Stimulated activated CD8-positive, alpha-beta memory T cell treated with anti-CD3 and anti-CD28 coated beads, Interleukin-12 subunit alpha, Interleukin-12 subunit beta, amount 100 ng/mL, for 4 hours (primary cell): ENCODE results near the gene SRC.

Experiments used
- DNase-seq: peaks from one replicate; pipeline ENCODE4 v3.0.0-alpha.2; 2020; ENCODE audit warnings: low read depth

Gene SRC

DNA sequence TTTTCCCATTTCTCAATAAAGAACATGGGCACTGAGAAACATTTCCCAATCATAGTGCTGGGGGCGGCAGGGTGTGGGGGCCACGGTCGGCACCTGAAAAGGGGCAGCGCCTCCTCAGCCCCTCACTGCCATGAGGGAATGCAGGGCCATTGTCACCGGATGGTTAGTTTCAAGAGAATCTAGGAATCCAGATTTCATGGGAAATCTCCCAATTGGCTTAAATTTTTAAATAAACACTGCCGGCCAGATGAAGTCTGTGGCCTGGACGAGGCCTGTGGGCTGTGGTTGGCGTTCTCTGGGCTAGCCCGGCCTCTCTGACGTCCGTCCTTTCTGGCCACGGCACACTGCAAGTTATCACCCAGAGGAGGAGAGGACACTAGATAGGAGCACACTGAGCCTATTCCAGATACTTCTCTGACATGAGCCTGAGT, 30.9 kb upstream of the SRC start:
- no peak for DNase-seq

GRCh38 chr20:37315452-37316110, 30.4 kb upstream of the SRC start:
- no peak for DNase-seq

GRCh38 chr20:37316116-37316774, 29.7 kb upstream of the SRC start:
- DNase-seq, result no peak

GRCh38 chr20:37316775-37317170, 29.2 kb upstream of the SRC start:
- no peak for DNase-seq

DNA sequence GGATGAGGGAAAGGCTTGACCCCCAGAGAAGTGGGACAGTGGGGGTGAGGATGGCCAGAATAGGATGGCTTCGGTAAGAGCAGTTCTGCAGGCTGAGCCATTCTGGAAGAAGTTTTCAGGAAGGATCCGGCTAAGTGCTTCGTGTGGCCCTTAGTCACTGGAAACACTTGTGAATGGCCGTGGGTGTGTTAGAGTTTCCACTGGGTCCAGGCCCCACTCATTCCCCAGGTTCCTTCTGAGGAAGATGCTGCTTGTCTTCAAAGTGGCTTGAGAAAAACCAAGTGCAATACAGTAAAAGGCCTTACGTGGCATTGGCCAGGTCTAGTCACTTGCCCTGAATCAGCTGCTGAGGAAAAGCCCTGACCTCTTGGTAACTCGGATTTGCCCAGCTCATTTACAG, 28.6 kb upstream of the SRC start:
- DNase-seq, result no peak

GRCh38 chr20:37317994-37318640, 27.8 kb upstream of the SRC start:
- no peak for DNase-seq

DNA sequence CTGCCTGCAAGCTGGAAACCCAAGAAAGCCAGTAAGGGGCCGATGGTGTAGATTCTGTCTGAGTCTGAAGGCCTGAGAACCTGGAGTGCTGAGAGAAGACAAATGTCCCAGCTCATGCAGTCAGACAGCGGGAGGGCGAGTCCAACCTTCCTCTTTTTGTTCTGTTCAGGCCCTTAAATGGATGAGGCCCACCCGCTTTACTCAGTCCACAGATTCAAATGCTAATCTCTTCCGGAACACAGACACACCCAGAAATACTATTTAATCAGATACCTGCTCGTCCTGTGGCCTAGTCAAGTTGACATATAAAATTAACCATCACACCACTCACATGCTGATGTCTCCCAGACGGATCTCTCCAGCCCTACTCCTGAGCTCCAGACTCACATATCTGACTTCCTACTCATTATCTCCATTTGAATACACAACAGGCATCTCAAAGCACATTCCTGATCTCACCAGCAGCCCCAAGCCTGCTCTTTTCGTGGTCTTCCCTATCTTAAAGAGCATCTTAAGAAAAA, 26.7 kb upstream of the SRC start:
- no peak for DNase-seq

DNA sequence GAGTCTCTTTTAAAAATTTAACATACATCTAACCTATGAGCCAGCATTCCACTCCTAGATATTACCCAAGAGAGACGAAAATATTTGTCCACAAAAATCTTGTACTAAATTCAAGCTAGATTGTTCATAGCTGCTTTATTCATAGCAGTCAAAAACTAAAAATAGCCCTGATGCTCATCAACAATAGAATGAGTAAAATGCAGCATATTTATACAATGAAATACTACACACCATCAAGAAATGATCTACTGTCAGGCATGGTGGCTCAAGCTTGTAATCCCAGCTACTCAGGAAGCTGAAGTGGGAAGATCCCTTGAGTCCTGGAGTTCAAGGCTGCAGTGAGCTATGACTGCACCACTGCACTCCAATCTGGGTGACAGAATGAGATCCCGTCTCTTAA, 22.0 kb upstream of the SRC start:
- DNase-seq, result no peak

DNA sequence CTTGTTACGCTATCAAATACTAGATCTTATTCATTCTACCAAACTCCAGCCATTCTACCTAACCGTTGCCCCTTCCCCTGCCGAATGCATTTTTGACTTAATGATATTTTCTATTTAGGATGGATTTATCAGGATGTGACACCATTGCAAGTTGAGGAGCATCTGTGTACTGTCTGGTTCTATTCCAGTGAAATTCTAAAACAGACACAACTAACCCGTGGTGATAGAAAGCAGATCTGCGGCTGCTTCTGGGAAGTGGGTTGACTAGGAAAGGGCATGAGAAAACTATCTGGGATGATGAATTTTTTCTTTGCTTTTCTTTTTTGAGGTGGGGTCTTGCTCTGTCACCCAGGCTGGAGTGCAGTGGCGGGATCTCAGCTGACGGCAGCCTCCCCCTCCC, 20.7 kb upstream of the SRC start:
- no peak for DNase-seq

- no peak for DNase-seq
Observed at GRCh38 chr20:37326666-37327065, 19.3 kb upstream of the SRC start.

- DNase-seq, result no peak
Observed at GRCh38 chr20:37327748-37328147, 18.2 kb upstream of the SRC start.

GRCh38 chr20:37328149-37328945, 17.6 kb upstream of the SRC start:
- no peak for DNase-seq

GRCh38 chr20:37329481-37330165, 16.3 kb upstream of the SRC start:
- DNase-seq, result no peak

DNA sequence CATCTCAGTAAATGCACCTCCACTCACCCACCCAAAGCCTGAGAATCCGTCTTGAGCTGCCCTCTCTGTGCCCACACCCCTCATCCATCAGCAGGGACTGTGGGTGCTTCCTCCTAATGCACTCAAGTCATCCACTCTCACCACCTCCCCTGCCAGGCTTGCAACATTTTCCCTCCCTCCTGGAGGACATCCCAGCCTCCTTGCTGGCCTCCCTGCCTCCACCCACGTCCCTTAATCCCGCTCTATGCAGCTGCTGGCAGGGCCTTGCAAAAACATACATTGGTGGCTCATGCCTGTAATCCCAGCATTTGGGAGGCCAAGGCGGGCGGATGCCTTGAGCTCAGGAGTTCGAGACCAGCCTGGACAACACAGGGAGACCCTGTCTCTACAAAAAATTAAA, 15.6 kb upstream of the SRC start:
- no peak for DNase-seq

DNA sequence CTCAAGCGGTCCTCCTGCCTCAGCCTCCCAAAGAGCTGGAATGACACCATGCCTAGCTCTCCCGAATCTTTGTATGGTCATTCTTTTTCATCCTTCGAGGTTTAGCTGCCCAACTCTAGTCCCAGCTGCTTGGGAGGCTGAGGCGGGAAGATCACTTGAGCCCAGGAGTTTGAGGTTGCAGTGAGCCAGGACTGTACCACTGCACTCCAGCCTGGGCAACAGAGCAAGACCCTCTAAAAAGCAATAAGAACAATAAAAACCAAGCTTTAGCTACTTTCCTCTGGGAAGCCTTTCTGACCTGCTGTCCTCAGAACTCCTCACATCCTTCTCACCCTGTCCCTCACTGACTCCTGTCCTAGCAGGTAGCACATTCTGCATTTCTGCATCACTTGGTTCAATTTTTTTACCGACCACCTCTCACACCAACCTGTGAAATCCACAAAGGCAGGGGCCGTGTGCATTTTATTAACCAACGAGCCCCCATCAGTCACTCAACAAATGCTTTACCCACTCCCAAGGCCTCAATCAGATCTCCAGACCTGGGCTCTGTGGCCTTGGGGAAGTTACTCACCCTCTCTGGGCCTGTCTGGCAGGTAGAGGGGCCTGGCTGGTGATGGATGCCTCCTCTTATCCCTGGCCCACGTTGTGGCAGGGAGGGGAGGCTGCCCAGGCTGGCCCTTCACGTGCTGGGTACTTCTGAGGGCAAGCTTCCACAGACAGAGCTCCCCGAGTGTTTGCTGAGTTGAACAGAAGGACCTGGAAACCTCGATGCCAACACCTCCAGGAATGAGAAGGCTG, 14.7 kb upstream of the SRC start:
- no peak for DNase-seq

DNA sequence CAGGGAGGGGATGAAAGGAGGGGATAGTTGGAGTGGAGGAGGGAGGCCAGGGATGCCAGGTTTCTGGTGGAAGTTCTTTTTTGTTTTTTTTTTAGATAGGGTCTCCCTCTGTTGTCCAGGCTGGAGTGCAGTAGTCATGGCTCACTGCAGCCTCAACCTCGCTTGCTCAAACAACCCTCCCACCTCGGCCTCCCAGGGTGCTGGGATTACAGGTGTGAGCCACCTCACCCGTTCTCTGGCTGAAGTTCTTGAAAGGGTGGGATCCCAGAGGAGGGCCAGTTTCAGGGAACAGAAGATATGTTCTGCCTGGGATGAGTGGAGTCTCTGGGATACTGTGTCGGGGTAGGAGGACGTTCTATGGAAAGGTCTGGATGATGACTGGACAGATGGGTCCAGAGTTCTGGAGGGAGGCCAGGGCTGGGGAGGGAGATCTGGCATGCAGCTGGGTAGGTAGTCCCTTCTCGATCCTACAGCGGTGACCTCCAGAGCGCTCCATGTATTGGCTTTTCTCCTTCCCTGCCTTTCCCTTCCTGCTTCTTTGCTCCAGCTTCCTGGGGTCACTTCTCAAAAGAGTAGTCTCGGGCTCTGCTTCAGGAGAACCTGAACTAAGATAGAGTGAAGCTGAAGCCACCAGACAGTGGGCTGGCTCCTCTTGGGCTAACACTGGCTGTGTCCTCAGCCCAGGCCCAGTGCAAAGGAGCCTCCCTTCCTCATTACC, 12.7 kb upstream of the SRC start:
- DNase-seq, result no peak

GRCh38 chr20:37333848-37334318, 12.1 kb upstream of the SRC start:
- DNase-seq, result no peak

DNA sequence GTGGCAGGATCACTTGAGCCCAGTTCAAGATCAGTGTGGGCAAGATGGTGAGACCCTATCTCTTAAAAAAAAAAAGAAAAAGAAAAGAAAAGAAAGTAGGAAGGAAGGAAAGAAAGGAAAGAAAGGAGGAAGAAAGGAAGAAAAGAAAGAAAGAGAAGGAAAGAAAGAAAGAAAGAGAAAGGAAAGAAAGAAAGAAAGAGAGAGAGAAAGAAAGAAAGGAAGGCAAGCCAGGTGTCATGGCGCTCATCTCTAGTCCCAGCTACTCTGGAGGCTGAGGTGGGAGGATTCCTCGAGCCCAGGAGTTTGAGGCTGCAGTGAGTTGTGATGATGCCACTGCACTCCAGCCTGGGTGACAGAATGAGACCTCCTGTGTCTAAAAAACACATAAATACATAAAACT, 11.5 kb upstream of the SRC start:
- no peak for DNase-seq

DNA sequence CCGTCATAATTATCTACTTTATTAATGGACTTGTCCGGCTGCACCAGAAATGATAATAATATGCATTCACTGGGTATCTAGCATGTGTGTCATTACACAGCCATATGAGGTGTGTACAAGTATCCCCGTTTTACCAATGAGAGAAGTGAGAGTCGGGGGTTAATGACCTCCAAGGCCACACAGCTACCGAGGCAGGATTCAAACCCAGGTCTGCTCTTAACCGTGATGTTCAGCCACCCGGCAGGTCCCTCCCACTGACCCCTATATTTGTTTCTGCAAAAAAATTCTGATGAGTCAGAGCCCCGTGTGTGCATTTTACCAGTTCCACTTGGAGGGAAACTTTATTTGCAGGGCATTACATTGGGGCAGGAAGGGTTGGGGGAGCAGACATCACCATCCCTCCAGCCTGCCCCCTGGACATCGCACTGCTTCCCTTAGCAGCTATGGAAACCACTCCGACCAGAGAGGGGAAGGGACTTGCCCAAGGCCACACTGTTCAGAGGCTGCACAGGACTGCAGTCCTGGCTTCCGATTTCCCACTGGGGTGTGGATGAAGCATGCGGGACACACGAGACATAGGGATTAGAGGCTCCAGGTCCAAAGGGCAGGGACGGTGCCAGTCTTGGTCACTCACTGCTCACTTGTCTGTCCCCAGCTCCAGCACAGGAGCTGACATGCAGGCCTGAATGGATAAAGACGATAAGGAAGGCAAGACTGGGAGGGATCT, 10.1 kb upstream of the SRC start:
- no peak for DNase-seq
